Adrenal gland (tissue), 5 donors: ENCODE measurements around the gene LMTK2.

ENCODE experiments used
- CTCF ChIP-seq, 6 experiments: fragments of 450-650 bp in 4 of 6; fragments of 200-600 bp in 2 of 6; sonication (generic) in 1 of 6; IDR thresholded peaks; 1 replicate in 5 of 6; 2 replicates in 1 of 6; pipeline versions ENCODE4 v1.5.1 to v1.8.0; 2016 to 2021; ENCODE audit warnings: antibody characterized with exemption in 6 of 6, mild to moderate bottlenecking in 2 of 6, moderate library complexity in 1 of 6
- POLR2A ChIP-seq, 2 donors: fragments of 450-650 bp; IDR thresholded peaks; one replicate each; pipeline ENCODE4 v1.6.1; 2017; ENCODE audit warnings: antibody characterized with exemption in 2 of 2, mild to moderate bottlenecking in 2 of 2, moderate library complexity in 1 of 2
- donor health status: DM: no; HTN: no; CAD: no.

GRCh38 chr7:98203964-98204605 lies 97.4 kb downstream of the LMTK2 start:
- TF ChIP-seq CTCF (IDR thresholded peaks at IDR 0.05) (no peak), POLR2A (IDR thresholded peaks at IDR 0.05) (no peak)
